Glutamatergic neuron (in vitro differentiated cells): ENCODE measurements around the gene C11orf21. TPM values are rescaled to one million over a fixed set of nuclear protein-coding genes. Genes with fewer than 3 reads are reported as not detected.

Experiments used
- DNase-seq: peaks from one replicate; pipeline ENCODE4 v3.0.0; 2022
- H3K27ac Mint-ChIP-seq: one replicate; pipeline ENCODE4 v1.8.0; 2020; ENCODE audit warnings: mild to moderate bottlenecking, mixed read lengths, inconsistent platforms; ENCODE audit not compliant: unreplicated experiment
- H3K27me3 Mint-ChIP-seq: one replicate; pipeline ENCODE4 v1.8.0; 2020; ENCODE audit warnings: mild to moderate bottlenecking, moderate library complexity, mixed read lengths, inconsistent platforms; ENCODE audit not compliant: unreplicated experiment
- H3K36me3 Mint-ChIP-seq: one replicate; pipeline ENCODE4 v1.8.0; 2020; ENCODE audit warnings: mild to moderate bottlenecking, mixed read lengths, inconsistent platforms; ENCODE audit not compliant: unreplicated experiment
- H3K4me1 Mint-ChIP-seq: one replicate; pipeline ENCODE4 v1.8.0; 2020; ENCODE audit warnings: mild to moderate bottlenecking, low read depth, mixed read lengths, inconsistent platforms; ENCODE audit not compliant: unreplicated experiment
- H3K4me3 Mint-ChIP-seq: one replicate; pipeline ENCODE4 v1.8.0; 2020; ENCODE audit warnings: mild to moderate bottlenecking, mixed read lengths, inconsistent platforms; ENCODE audit not compliant: unreplicated experiment
- H3K9me3 Mint-ChIP-seq: one replicate; pipeline ENCODE4 v1.8.0; 2020; ENCODE audit warnings: mild to moderate bottlenecking, moderate library complexity, mixed read lengths, inconsistent platforms; ENCODE audit not compliant: unreplicated experiment
- CTCF ChIP-seq: fragments of 200-600 bp; sonication (generic); IDR thresholded peaks from one replicate; pipeline ENCODE4 v1.5.0; 2021; ENCODE audit not compliant: partially characterized antibody, unreplicated experiment
- total RNA-seq: library from RNA; stranded (reverse); fragmentation: NEBNext Ultra II Directional; extraction: Animal tissue kit (Norgen Biotek cat#: 25700); gene quantifications from one replicate; pipeline ENCODE4 v1.2.1, GENCODE V29; 2021; ENCODE audit not compliant: unreplicated experiment

Gene C11orf21
- total RNA-seq, 1 donor from 2014 or later = not detected

GRCh38 chr11:2256951-2257700 is 44.6 kb downstream of the C11orf21 start:
- Mint-ChIP-seq H3K4me3 (no peak overlapping the region), H3K27me3 (peaks cover 9% of the 10 kb centered on the region), H3K27ac (no peak overlapping the region), H3K9me3 (peaks cover 6% of the 10 kb centered on the region), H3K4me1 (no peaks in the 10 kb centered on the region), H3K36me3 (no peaks in the 10 kb centered on the region)
- no peak for TF ChIP-seq CTCF
- no peak for DNase-seq

- no peaks in the 10 kb centered on the region for H3K4me1 Mint-ChIP-seq
Measured at GRCh38 chr11:2256293-2256913, 45.3 kb downstream of the C11orf21 start.

GRCh38 chr11:2252018-2252417 is 49.7 kb downstream of the C11orf21 start:
- Mint-ChIP-seq H3K27ac (no peak overlapping the region), H3K4me3 (no peak overlapping the region), H3K36me3 (no peaks in the 10 kb centered on the region), H3K4me1 (peaks cover 9% of the 10 kb centered on the region), H3K27me3 (peaks cover 12% of the 10 kb centered on the region), H3K9me3 (peaks cover 9% of the 10 kb centered on the region)
- no peak for DNase-seq
- no peak for TF ChIP-seq CTCF

More at GRCh38 chr11:2256293-2256913, 45.3 kb downstream of the C11orf21 start:
- Mint-ChIP-seq H3K4me3 (no peak overlapping the region), H3K27me3 (peaks cover 9% of the 10 kb centered on the region), H3K27ac (no peak overlapping the region), H3K9me3 (peaks cover 6% of the 10 kb centered on the region), H3K36me3 (no peaks in the 10 kb centered on the region)
- TF ChIP-seq CTCF = no peak
- DNase-seq = no peak

- no peak overlapping the region for H3K27ac Mint-ChIP-seq
- no peak for TF ChIP-seq CTCF
- H3K4me1 Mint-ChIP-seq = peaks cover 9% of the 10 kb centered on the region
- DNase-seq = no peak
- peaks cover 7% of the 10 kb centered on the region for H3K9me3 Mint-ChIP-seq
- peaks cover 9% of the 10 kb centered on the region for H3K27me3 Mint-ChIP-seq
- H3K36me3 Mint-ChIP-seq = no peaks in the 10 kb centered on the region
- H3K4me3 Mint-ChIP-seq = no peak overlapping the region
Measured at GRCh38 chr11:2251138-2251537, 50.6 kb downstream of the C11orf21 start.

GRCh38 chr11:2250485-2250884 is 51.2 kb downstream of the C11orf21 start:
- Mint-ChIP-seq H3K4me1 (peaks cover 9% of the 10 kb centered on the region), H3K36me3 (no peaks in the 10 kb centered on the region), H3K4me3 (no peak overlapping the region), H3K27ac (no peak overlapping the region), H3K27me3 (peaks cover 9% of the 10 kb centered on the region), H3K9me3 (peaks cover 6% of the 10 kb centered on the region)
- DNase-seq = no peak
- TF ChIP-seq CTCF = no peak
